Astrocyte (in vitro differentiated cells and primary cell): ENCODE measurements around the gene KLHL18. TPM values are rescaled to one million over a fixed set of nuclear protein-coding genes. Genes with fewer than 3 reads are reported as not detected.

Experiments used
- DNase-seq: peaks from one replicate; pipeline ENCODE4 v3.0.0-alpha.2; 2010; ENCODE audit warnings: low read depth
- FAIRE-seq: peaks from 2 replicates; lab custom pipeline; 2011; peaks lifted over from hg19 to GRCh38; lab: Jason Lieb, UNC
- H2AFZ ChIP-seq: 2 replicates; pipeline ENCODE4 v1.6.0; 2012; ENCODE audit warnings: low read depth, low read length, inconsistent platforms
- H3K27ac ChIP-seq: 2 replicates; pipeline ENCODE4 v1.5.1; 2011; ENCODE audit warnings: low read depth, low read length, inconsistent platforms
- H3K27me3 ChIP-seq: 2 replicates; pipeline ENCODE4 v1.6.0; 2011; ENCODE audit warnings: low read length, inconsistent platforms; ENCODE audit not compliant: insufficient read depth
- H3K36me3 ChIP-seq: 2 replicates; pipeline ENCODE4 v1.5.1; 2011; ENCODE audit warnings: low read length, inconsistent platforms; ENCODE audit not compliant: insufficient read depth
- H3K4me1 ChIP-seq: 2 replicates; pipeline ENCODE4 v1.5.1; 2011; ENCODE audit warnings: low read length, inconsistent platforms; ENCODE audit not compliant: insufficient read depth
- H3K4me2 ChIP-seq: 2 replicates; pipeline ENCODE4 v1.6.0; 2012; ENCODE audit warnings: low read length, inconsistent platforms
- H3K4me3 ChIP-seq: 2 replicates; pipeline ENCODE4 v1.5.1; 2011; ENCODE audit warnings: low read depth, mild to moderate bottlenecking, low read length, inconsistent platforms; ENCODE audit not compliant: insufficient read depth
- H3K79me2 ChIP-seq: 2 replicates; pipeline ENCODE4 v1.6.0; 2012; ENCODE audit warnings: mild to moderate bottlenecking, low read length, inconsistent platforms; ENCODE audit not compliant: insufficient read depth
- H3K9ac ChIP-seq: 2 replicates; pipeline ENCODE4 v1.6.0; 2012; ENCODE audit warnings: mild to moderate bottlenecking, low read length, inconsistent platforms
- H3K9me3 ChIP-seq: 2 replicates; pipeline ENCODE4 v1.5.1; 2012; ENCODE audit warnings: low read depth, mild to moderate bottlenecking, low read length, inconsistent platforms; ENCODE audit not compliant: insufficient read depth
- H4K20me1 ChIP-seq: 2 replicates; pipeline ENCODE4 v1.6.0; 2012; ENCODE audit warnings: low read length, inconsistent platforms; ENCODE audit not compliant: insufficient read depth
- H3K27ac Mint-ChIP-seq: one replicate; pipeline ENCODE4 v1.8.0; 2021; ENCODE audit warnings: mild to moderate bottlenecking, mixed read lengths; ENCODE audit not compliant: unreplicated experiment
- H3K27me3 Mint-ChIP-seq: one replicate; pipeline ENCODE4 v1.8.0; 2021; ENCODE audit warnings: low read depth, mixed read lengths; ENCODE audit not compliant: unreplicated experiment
- H3K36me3 Mint-ChIP-seq: one replicate; pipeline ENCODE4 v1.8.0; 2021; ENCODE audit warnings: low read depth, mixed read lengths; ENCODE audit not compliant: unreplicated experiment
- H3K4me1 Mint-ChIP-seq: one replicate; pipeline ENCODE4 v1.8.0; 2021; ENCODE audit warnings: low read depth, mixed read lengths; ENCODE audit not compliant: unreplicated experiment
- H3K4me3 Mint-ChIP-seq: one replicate; pipeline ENCODE4 v1.8.0; 2021; ENCODE audit warnings: mild to moderate bottlenecking, moderate library complexity, mixed read lengths; ENCODE audit not compliant: unreplicated experiment
- H3K9me3 Mint-ChIP-seq: one replicate; pipeline ENCODE4 v1.8.0; 2021; ENCODE audit warnings: mild to moderate bottlenecking, mixed read lengths; ENCODE audit not compliant: unreplicated experiment
- CTCF ChIP-seq: IDR thresholded peaks from 2 replicates; pipeline ENCODE4 v1.5.1; 2011; ENCODE audit warnings: low read depth, mild to moderate bottlenecking, inconsistent platforms, low read length, moderate library complexity; ENCODE audit not compliant: insufficient read depth
- EZH2 ChIP-seq: IDR thresholded peaks from 2 replicates; pipeline ENCODE4 v1.6.1; 2012; ENCODE audit warnings: mild to moderate bottlenecking, low read length, inconsistent platforms; ENCODE audit not compliant: insufficient read depth
- total RNA-seq: library from RNA; stranded (reverse); gene quantifications from 2 replicates; pipeline ENCODE4 v1.2.1, GENCODE V29; 2021

KLHL18 gene
- total RNA-seq, 1 donor from 2014 or later = 53.2 TPM

- Mint-ChIP-seq H3K27me3 (peaks cover 10% of the 10 kb centered on the region), H3K4me1 (no peaks in the 10 kb centered on the region), H3K9me3 (peaks cover 1% of the 10 kb centered on the region), H3K27ac (no peak overlapping the region), H3K4me3 (no peak overlapping the region), H3K36me3 (peaks cover 11% of the 10 kb centered on the region)
- H3K9me3 ChIP-seq = no peaks in the 10 kb centered on the region
- H3K9ac ChIP-seq = no peak overlapping the region
- no peak for DNase-seq
- H3K79me2 ChIP-seq = no peaks in the 10 kb centered on the region
- TF ChIP-seq EZH2 (no peak), CTCF (no peak)
- H3K27ac ChIP-seq = no peak overlapping the region
- H3K4me1 ChIP-seq = no peaks in the 10 kb centered on the region
- no peak overlapping the region for H2AFZ ChIP-seq
- H3K27me3 ChIP-seq = no peaks in the 10 kb centered on the region
- H3K4me3 ChIP-seq = no peak overlapping the region
- H3K4me2 ChIP-seq = no peak overlapping the region
- H3K36me3 ChIP-seq = no peaks in the 10 kb centered on the region
- no peak for FAIRE-seq
- no peaks in the 10 kb centered on the region for H4K20me1 ChIP-seq
Observed at GRCh38 chr3:47245271-47245670, 37.5 kb upstream of the KLHL18 start.

GRCh38 chr3:47247131-47248064 lies 35.3 kb upstream of the KLHL18 start:
- Mint-ChIP-seq H3K4me3 (no peak overlapping the region), H3K9me3 (no peaks in the 10 kb centered on the region), H3K27ac (no peak overlapping the region), H3K27me3 (peaks cover 14% of the 10 kb centered on the region), H3K4me1 (no peaks in the 10 kb centered on the region), H3K36me3 (peaks cover 6% of the 10 kb centered on the region)
- Histone ChIP-seq H3K27ac (no peak overlapping the region), H3K9ac (no peak overlapping the region), H3K27me3 (no peaks in the 10 kb centered on the region), H3K4me3 (no peak overlapping the region), H4K20me1 (no peaks in the 10 kb centered on the region), H3K9me3 (no peaks in the 10 kb centered on the region), H3K4me1 (no peaks in the 10 kb centered on the region), H3K79me2 (no peaks in the 10 kb centered on the region), H3K36me3 (no peaks in the 10 kb centered on the region), H2AFZ (no peak overlapping the region), H3K4me2 (no peak overlapping the region)
- FAIRE-seq (no peak), DNase-seq (no peak)
- TF ChIP-seq EZH2 = no peak
- TF ChIP-seq CTCF = no peak
